ENCODE measurements around the gene RBM47.

- TF ChIP-seq POLR2A (IDR thresholded peaks at IDR 0.05; ENCODE audit: low read depth, low read length) (no peak), POLR2AphosphoS5 (IDR thresholded peaks at IDR 0.05; ENCODE audit: low read depth, low read length) (no peak), TAF1 (IDR thresholded peaks at IDR 0.05; ENCODE audit: borderline replicate concordance, low read depth, low read length) (no peak)
Observed at GRCh38 chr4:40563401-40563800, 66.3 kb downstream of the RBM47 start.
